ENCODE measurements around the gene ANGPTL4.
"Not testable (repeated sequence)": the region's sequence is repeated elsewhere in the genome, so short reads cannot be mapped to it uniquely, and the experiment has no call there.

Gene ANGPTL4

GRCh38 chr19:8373867-8374813 lies 10.2 kb downstream of the ANGPTL4 start:
- Histone ChIP-seq H3K4me3 (replicated peaks; ENCODE audit: insufficient read depth, low read length) (no peak overlapping the region), H3K27me3 (ENCODE audit: insufficient read depth, poor library complexity, severe bottlenecking) (no peaks in the 10 kb centered on the region), H3K27ac (replicated peaks) (no peak overlapping the region)
- TF ChIP-seq POLR2AphosphoS5 (IDR thresholded peaks at IDR 0.05; ENCODE audit: low read depth) = no peak
- no peak for TF ChIP-seq GABPA (IDR thresholded peaks at IDR 0.05; ENCODE audit: low read depth)
- TF ChIP-seq REST (IDR thresholded peaks at IDR 0.05; ENCODE audit: insufficient replicate concordance, low read depth) = no peak
- no peak for TF ChIP-seq CTCF (IDR thresholded peaks at IDR 0.05; ENCODE audit: insufficient read depth, low read length)
- TF ChIP-seq SPI1 (IDR thresholded peaks at IDR 0.05; ENCODE audit: borderline replicate concordance, low read depth) = no peak
- no peak for DNase-seq (ENCODE audit: low read depth in 1 of 2, low spot score in 1 of 2)

- not testable (repeated sequence) for DNase-seq (ENCODE audit: low read depth in 1 of 2, low spot score in 1 of 2); H3K27me3 ChIP-seq (ENCODE audit: insufficient read depth, poor library complexity, severe bottlenecking); H3K27ac ChIP-seq (replicated peaks); H3K4me3 ChIP-seq (replicated peaks; ENCODE audit: insufficient read depth, low read length)
Observed at GRCh38 chr19:8375766-8376165, 11.8 kb downstream of the ANGPTL4 start.

GRCh38 chr19:8376373-8376974 lies 12.5 kb downstream of the ANGPTL4 start:
- DNase-seq (ENCODE audit: low read depth in 1 of 2, low spot score in 1 of 2); H3K27ac ChIP-seq (replicated peaks); H3K27me3 ChIP-seq (ENCODE audit: insufficient read depth, poor library complexity, severe bottlenecking); H3K4me3 ChIP-seq (replicated peaks; ENCODE audit: insufficient read depth, low read length): not testable (repeated sequence)

- H3K4me3 ChIP-seq (replicated peaks; ENCODE audit: insufficient read depth, low read length) = no peak overlapping the region
- no peaks in the 10 kb centered on the region for H3K27me3 ChIP-seq (ENCODE audit: insufficient read depth, poor library complexity, severe bottlenecking)
- DNase-seq (ENCODE audit: low read depth in 1 of 2, low spot score in 1 of 2) = no peak
- TF ChIP-seq REST (IDR thresholded peaks at IDR 0.05; ENCODE audit: insufficient replicate concordance, low read depth) = no peak
- no peak for TF ChIP-seq GABPA (IDR thresholded peaks at IDR 0.05; ENCODE audit: low read depth)
- TF ChIP-seq POLR2AphosphoS5 (IDR thresholded peaks at IDR 0.05; ENCODE audit: low read depth) = no peak
- no peak for TF ChIP-seq SPI1 (IDR thresholded peaks at IDR 0.05; ENCODE audit: borderline replicate concordance, low read depth)
- no peak for TF ChIP-seq CTCF (IDR thresholded peaks at IDR 0.05; ENCODE audit: insufficient read depth, low read length)
- H3K27ac ChIP-seq (replicated peaks) = no peak overlapping the region
Observed at GRCh38 chr19:8377598-8377997, 13.6 kb downstream of the ANGPTL4 start.

- DNase-seq (ENCODE audit: low read depth in 1 of 2, low spot score in 1 of 2); H3K4me3 ChIP-seq (replicated peaks; ENCODE audit: insufficient read depth, low read length); H3K27me3 ChIP-seq (ENCODE audit: insufficient read depth, poor library complexity, severe bottlenecking); H3K27ac ChIP-seq (replicated peaks): not testable (repeated sequence)
Observed at GRCh38 chr19:8379156-8379891, 15.4 kb downstream of the ANGPTL4 start.
